ENCODE results near the gene UTS2B.

Gene UTS2B

DNA sequence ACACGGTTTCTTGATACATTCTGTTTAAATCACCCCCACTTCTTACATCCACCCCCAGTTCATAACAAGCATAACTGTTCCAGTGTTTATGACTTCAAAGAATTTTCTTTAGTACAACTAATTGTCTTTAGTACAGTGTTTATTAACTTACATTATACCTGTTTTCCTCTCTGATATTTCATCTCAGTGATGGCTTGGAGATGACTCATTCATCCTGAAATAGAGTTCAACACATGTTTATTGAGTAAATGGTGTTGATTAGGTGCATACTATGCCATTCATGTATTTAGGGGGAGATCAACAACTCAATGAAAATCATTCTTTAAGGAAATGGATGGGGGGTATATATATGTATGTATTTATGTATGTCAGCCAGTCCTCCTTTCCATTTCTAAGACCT lies 21.7 kb upstream of the UTS2B start:
- TF ChIP-seq FOXP2 (optimal IDR thresholded peaks at IDR 0.05; ENCODE audit: borderline replicate concordance, extremely low read depth, extremely low read length, insufficient read depth) (no peak), TAF1 (IDR thresholded peaks at IDR 0.05; ENCODE audit: borderline replicate concordance, insufficient read depth, low read length) (no peak), SIN3A (IDR thresholded peaks at IDR 0.05; ENCODE audit: borderline replicate concordance, insufficient read depth, low read length) (no peak), POLR2AphosphoS5 (IDR thresholded peaks at IDR 0.05; ENCODE audit: low read depth, low read length) (no peak; the same call in 1 of the 2 replicates)
- TF ChIP-seq, protein P1, sequence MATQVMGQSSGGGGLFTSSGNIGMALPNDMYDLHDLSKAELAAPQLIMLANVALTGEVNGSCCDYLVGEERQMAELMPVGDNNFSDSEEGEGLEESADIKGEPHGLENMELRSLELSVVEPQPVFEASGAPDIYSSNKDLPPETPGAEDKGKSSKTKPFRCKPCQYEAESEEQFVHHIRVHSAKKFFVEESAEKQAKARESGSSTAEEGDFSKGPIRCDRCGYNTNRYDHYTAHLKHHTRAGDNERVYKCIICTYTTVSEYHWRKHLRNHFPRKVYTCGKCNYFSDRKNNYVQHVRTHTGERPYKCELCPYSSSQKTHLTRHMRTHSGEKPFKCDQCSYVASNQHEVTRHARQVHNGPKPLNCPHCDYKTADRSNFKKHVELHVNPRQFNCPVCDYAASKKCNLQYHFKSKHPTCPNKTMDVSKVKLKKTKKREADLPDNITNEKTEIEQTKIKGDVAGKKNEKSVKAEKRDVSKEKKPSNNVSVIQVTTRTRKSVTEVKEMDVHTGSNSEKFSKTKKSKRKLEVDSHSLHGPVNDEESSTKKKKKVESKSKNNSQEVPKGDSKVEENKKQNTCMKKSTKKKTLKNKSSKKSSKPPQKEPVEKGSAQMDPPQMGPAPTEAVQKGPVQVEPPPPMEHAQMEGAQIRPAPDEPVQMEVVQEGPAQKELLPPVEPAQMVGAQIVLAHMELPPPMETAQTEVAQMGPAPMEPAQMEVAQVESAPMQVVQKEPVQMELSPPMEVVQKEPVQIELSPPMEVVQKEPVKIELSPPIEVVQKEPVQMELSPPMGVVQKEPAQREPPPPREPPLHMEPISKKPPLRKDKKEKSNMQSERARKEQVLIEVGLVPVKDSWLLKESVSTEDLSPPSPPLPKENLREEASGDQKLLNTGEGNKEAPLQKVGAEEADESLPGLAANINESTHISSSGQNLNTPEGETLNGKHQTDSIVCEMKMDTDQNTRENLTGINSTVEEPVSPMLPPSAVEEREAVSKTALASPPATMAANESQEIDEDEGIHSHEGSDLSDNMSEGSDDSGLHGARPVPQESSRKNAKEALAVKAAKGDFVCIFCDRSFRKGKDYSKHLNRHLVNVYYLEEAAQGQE (IDR thresholded peaks at IDR 0.05; ENCODE audit: insufficient read depth in 1 of 2, low read depth in 2 of 2, low read length in 2 of 2), result no peak

DNA sequence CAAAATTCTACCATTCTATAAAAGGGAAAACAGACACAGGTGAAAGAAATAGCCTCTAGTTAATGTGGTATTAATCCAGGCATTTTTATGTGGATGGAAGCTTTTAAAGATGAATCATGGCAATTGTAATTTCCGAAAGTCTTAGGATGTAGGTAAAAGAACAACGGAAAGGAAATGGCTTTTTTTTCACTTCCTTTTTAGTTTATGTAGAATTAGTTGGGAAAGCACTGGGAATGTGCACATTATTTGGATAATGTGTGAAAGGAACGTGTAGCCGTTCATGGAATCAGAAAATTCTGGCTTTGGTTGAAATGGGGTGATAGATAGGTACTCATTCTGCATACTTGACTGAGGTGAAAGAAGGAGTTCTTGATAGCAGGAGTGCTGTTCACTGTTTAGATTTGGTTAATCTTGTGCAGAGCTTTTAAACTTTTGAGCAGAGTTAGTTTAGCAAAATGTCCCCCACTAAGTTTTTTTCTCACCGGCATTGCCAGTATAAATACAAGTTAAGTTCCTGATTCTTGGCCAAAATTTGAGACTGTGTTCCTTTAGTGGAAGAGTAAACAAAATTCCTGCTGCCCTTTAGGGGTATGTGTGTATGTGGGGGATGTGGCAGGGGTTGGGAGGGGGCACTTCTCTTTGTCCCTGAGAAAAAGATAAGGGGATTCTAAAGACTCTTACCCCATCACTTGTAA lies 20.2 kb upstream of the UTS2B start:
- TF ChIP-seq, protein P1 (IDR thresholded peaks at IDR 0.05; ENCODE audit: insufficient read depth in 1 of 2, low read depth in 2 of 2, low read length in 2 of 2), result no peak
- TF ChIP-seq FOXP2 (optimal IDR thresholded peaks at IDR 0.05; ENCODE audit: borderline replicate concordance, extremely low read depth, extremely low read length, insufficient read depth) (no peak), SIN3A (IDR thresholded peaks at IDR 0.05; ENCODE audit: borderline replicate concordance, insufficient read depth, low read length) (no peak), POLR2AphosphoS5 (IDR thresholded peaks at IDR 0.05; ENCODE audit: low read depth, low read length) (no peak), TAF1 (IDR thresholded peaks at IDR 0.05; ENCODE audit: borderline replicate concordance, insufficient read depth, low read length) (no peak)

DNA sequence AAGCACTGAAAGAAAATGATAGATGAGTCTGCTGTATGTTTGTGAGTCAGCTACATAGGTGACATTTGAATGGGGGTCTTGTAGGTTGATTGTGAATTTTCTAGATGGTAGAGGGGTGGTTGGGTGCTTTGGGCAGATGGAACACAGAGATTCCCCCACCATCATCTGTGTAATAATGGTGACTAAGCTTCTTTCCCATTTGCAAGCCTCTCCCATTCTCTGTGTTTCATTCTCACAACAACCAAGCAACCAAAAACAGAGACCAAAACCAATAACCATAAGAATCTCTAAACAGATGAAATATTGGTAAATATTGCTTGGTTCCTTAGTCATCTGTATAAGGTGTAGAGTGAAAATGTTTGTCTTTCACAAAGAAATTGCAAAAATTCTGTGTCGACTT lies 17.8 kb upstream of the UTS2B start:
- TF ChIP-seq TAF1 (IDR thresholded peaks at IDR 0.05; ENCODE audit: borderline replicate concordance, insufficient read depth, low read length) (no peak), POLR2AphosphoS5 (IDR thresholded peaks at IDR 0.05; ENCODE audit: low read depth, low read length) (no peak), SIN3A (IDR thresholded peaks at IDR 0.05; ENCODE audit: borderline replicate concordance, insufficient read depth, low read length) (no peak), FOXP2 (optimal IDR thresholded peaks at IDR 0.05; ENCODE audit: borderline replicate concordance, extremely low read depth, extremely low read length, insufficient read depth) (no peak)
- TF ChIP-seq, protein P1 (IDR thresholded peaks at IDR 0.05; ENCODE audit: insufficient read depth in 1 of 2, low read depth in 2 of 2, low read length in 2 of 2), result no peak

DNA sequence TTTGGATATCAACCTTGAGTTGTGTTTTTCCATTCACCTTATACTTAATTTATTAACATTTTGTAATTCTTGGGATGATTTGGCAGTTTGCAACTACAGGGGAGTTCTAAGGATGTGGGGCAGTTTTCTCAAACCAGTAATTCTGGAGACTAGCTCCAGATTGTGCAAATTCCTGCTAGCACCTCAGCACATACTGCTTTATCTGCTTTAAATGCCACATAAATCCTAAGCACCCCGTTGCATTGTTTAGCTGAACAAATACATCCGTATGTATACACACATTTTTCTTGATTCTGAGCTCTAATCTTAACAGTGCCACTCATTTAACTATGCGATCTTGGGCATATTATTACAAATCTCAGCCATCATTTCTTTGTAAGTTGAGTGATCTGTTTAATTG lies 16.9 kb upstream of the UTS2B start:
- TF ChIP-seq POLR2AphosphoS5 (IDR thresholded peaks at IDR 0.05; ENCODE audit: low read depth, low read length) (no peak), TAF1 (IDR thresholded peaks at IDR 0.05; ENCODE audit: borderline replicate concordance, insufficient read depth, low read length) (no peak)

DNA sequence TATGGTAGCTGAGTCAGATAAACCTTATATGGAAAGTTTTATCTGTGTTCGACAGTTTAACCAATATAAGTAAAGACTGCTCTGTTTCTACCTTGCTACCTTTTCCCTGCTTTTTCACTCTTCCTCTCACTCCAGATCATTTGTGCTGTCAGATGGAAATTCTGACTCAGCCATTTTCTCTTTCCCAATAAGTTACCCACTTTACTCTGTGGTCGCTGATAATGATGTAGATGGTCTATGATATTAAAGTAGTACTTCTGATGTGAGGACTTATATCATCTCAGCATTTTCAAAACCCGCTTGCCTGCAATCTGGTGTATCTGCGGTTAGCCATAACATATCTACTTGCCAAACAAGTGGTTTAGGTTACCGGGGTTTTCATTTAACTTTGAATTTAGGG lies 15.0 kb upstream of the UTS2B start:
- TF ChIP-seq TAF1 (IDR thresholded peaks at IDR 0.05; ENCODE audit: borderline replicate concordance, insufficient read depth, low read length), result no peak
- no peak for TF ChIP-seq POLR2AphosphoS5 (IDR thresholded peaks at IDR 0.05; ENCODE audit: low read depth, low read length)
- TF ChIP-seq SIN3A (IDR thresholded peaks at IDR 0.05; ENCODE audit: borderline replicate concordance, insufficient read depth, low read length), result no peak
- no peak for TF ChIP-seq FOXP2 (optimal IDR thresholded peaks at IDR 0.05; ENCODE audit: borderline replicate concordance, extremely low read depth, extremely low read length, insufficient read depth)
- TF ChIP-seq, protein P1 (IDR thresholded peaks at IDR 0.05; ENCODE audit: insufficient read depth in 1 of 2, low read depth in 2 of 2, low read length in 2 of 2), result no peak

Measured in PFSK-1 (cell line).